SK-N-SH treated with all-trans-retinoic acid at 6 μM for 48 hours (cell line): Measurements from ENCODE around the gene ZNF177.

ENCODE experiments used
- ATAC-seq: fragments of 200-7000 bp; cut with Tn5 transposase; 3 replicates; pipeline ENCODE4 v1.9.1; 2020; ENCODE audit warnings: mild to moderate bottlenecking, moderate library complexity
- BACH2 ChIP-seq: fragments of 250-450 bp; sonication (Bioruptor Pico); IDR thresholded peaks from 2 replicates; pipeline ENCODE4 v1.9.0; 2021; ENCODE audit warnings: mild to moderate bottlenecking, borderline replicate concordance
- CREB5 ChIP-seq: fragments of 250-450 bp; sonication (Bioruptor Pico); IDR thresholded peaks from 2 replicates; pipeline ENCODE4 v1.5.1; 2020; ENCODE audit warnings: low read depth, mild to moderate bottlenecking, moderate library complexity
- CSDC2 ChIP-seq: fragments of 250-450 bp; sonication (Bioruptor Pico); IDR thresholded peaks from 2 replicates; pipeline ENCODE4 v1.5.0; 2020; ENCODE audit warnings: mild to moderate bottlenecking, moderate library complexity
- CSRNP3 ChIP-seq: fragments of 250-450 bp; sonication (Bioruptor Pico); IDR thresholded peaks from 2 replicates; pipeline ENCODE4 v1.5.1; 2021; ENCODE audit warnings: mild to moderate bottlenecking, moderate library complexity
- ESRRG ChIP-seq: fragments of 250-450 bp; sonication (Bioruptor Pico); IDR thresholded peaks from 2 replicates; pipeline ENCODE4 v1.6.1; 2021; ENCODE audit warnings: mild to moderate bottlenecking
- GLIS3 ChIP-seq: fragments of 250-450 bp; sonication (Bioruptor Pico); IDR thresholded peaks from 2 replicates; pipeline ENCODE4 v1.5.0; 2020; ENCODE audit warnings: mild to moderate bottlenecking, moderate library complexity
- ISL1 ChIP-seq: fragments of 250-450 bp; sonication (Bioruptor Pico); IDR thresholded peaks from 2 replicates; pipeline ENCODE4 v2.1.2; 2022; ENCODE audit warnings: mild to moderate bottlenecking, moderate library complexity
- PATZ1 ChIP-seq: fragments of 250-450 bp; sonication (Bioruptor Pico); IDR thresholded peaks from 2 replicates; pipeline ENCODE4 v1.8.0; 2020; ENCODE audit warnings: mild to moderate bottlenecking, moderate library complexity, borderline replicate concordance
- POU6F1 ChIP-seq: fragments of 250-450 bp; sonication (Bioruptor Pico); IDR thresholded peaks from 2 replicates; pipeline ENCODE4 v1.8.0; 2021; ENCODE audit warnings: low read depth, mild to moderate bottlenecking, moderate library complexity, borderline replicate concordance
- PPARA ChIP-seq: fragments of 250-450 bp; sonication (Bioruptor Pico); IDR thresholded peaks from 2 replicates; pipeline ENCODE4 v1.5.0; 2020; ENCODE audit warnings: mild to moderate bottlenecking, borderline replicate concordance
- RARB ChIP-seq: fragments of 250-450 bp; sonication (Bioruptor Pico); IDR thresholded peaks from 2 replicates; pipeline ENCODE4 v1.8.0; 2021; ENCODE audit warnings: mild to moderate bottlenecking, moderate library complexity
- SNAI2 ChIP-seq: fragments of 250-450 bp; sonication (Bioruptor Pico); IDR thresholded peaks from 2 replicates; pipeline ENCODE4 v1.5.0; 2020; ENCODE audit warnings: mild to moderate bottlenecking, moderate library complexity
- TCF4 ChIP-seq: fragments of 250-450 bp; sonication (Bioruptor Pico); IDR thresholded peaks from 2 replicates; pipeline ENCODE4 v1.8.0; 2021; ENCODE audit warnings: mild to moderate bottlenecking, moderate library complexity, borderline replicate concordance
- TSHZ2 ChIP-seq: fragments of 250-450 bp; sonication (Bioruptor Pico); IDR thresholded peaks from 2 replicates; pipeline ENCODE4 v1.5.0; 2020; ENCODE audit warnings: mild to moderate bottlenecking, moderate library complexity
- ZC3H10 ChIP-seq: fragments of 250-450 bp; sonication (Bioruptor Pico); IDR thresholded peaks from 2 replicates; pipeline ENCODE4 v1.5.1; 2021; ENCODE audit warnings: mild to moderate bottlenecking, moderate library complexity
- ZFP3 ChIP-seq: fragments of 250-450 bp; sonication (Bioruptor Pico); IDR thresholded peaks from 2 replicates; pipeline ENCODE4 v1.5.0; 2020; ENCODE audit warnings: mild to moderate bottlenecking, moderate library complexity
- ZFP30 ChIP-seq: fragments of 450-650 bp; formaldehyde crosslinking; IDR thresholded peaks from 2 replicates; pipeline ENCODE4 v1.5.0; 2022; ENCODE audit warnings: mild to moderate bottlenecking, moderate library complexity
- ZNF565 ChIP-seq: fragments of 450-650 bp; formaldehyde crosslinking; conservative IDR thresholded peaks from 2 replicates; pipeline ENCODE4 v1.5.0; 2020; ENCODE audit warnings: low read depth, mild to moderate bottlenecking, moderate library complexity
- ZNF70 ChIP-seq: fragments of 450-650 bp; formaldehyde crosslinking; IDR thresholded peaks from 2 replicates; pipeline ENCODE4 v1.5.0; 2020; ENCODE audit warnings: mild to moderate bottlenecking, moderate library complexity
- ZNF8 ChIP-seq: fragments of 450-650 bp; formaldehyde crosslinking; IDR thresholded peaks from 2 replicates; pipeline ENCODE4 v1.5.0; 2020; ENCODE audit warnings: mild to moderate bottlenecking, moderate library complexity

The ZNF177 gene

GRCh38 chr19:9324584-9324962, 38.2 kb upstream of the ZNF177 start:
- no peak for ATAC-seq
- no peak for TF ChIP-seq ZNF8
- TF ChIP-seq TSHZ2 (CRISPR knock-in tag), result no peak
- TF ChIP-seq RARB (CRISPR knock-in tag), result no peak
- TF ChIP-seq ZFP30, result no peak
- TF ChIP-seq ISL1 (CRISPR knock-in tag), result no peak
- no peak for TF ChIP-seq ZNF70 (CRISPR knock-in tag)
- no peak for TF ChIP-seq TCF4 (CRISPR knock-in tag)
- TF ChIP-seq ZC3H10 (CRISPR knock-in tag), result no peak
- TF ChIP-seq PPARA (CRISPR knock-in tag), result no peak
- TF ChIP-seq BACH2 (CRISPR knock-in tag), result no peak
- TF ChIP-seq POU6F1, result no peak
- no peak for TF ChIP-seq SNAI2 (CRISPR knock-in tag)
- TF ChIP-seq GLIS3 (CRISPR knock-in tag), result no peak
- no peak for TF ChIP-seq CSRNP3 (CRISPR knock-in tag)
- no peak for TF ChIP-seq ZNF565 (CRISPR knock-in tag)
- no peak for TF ChIP-seq PATZ1 (CRISPR knock-in tag)
- TF ChIP-seq ZFP3 (CRISPR knock-in tag), result no peak
- TF ChIP-seq CREB5 (CRISPR knock-in tag), result no peak

- TF ChIP-seq CSDC2 (CRISPR knock-in tag) (no peak), PPARA (CRISPR knock-in tag) (no peak), GLIS3 (CRISPR knock-in tag) (no peak), ISL1 (CRISPR knock-in tag) (no peak), TCF4 (CRISPR knock-in tag) (no peak), PATZ1 (CRISPR knock-in tag) (no peak), ESRRG (CRISPR knock-in tag) (no peak), ZFP3 (CRISPR knock-in tag) (no peak), ZNF70 (CRISPR knock-in tag) (no peak), SNAI2 (CRISPR knock-in tag) (no peak), CSRNP3 (CRISPR knock-in tag) (no peak)
- no peak for ATAC-seq
These were observed 32.8 kb upstream of the ZNF177 start for GRCh38 chr19:9329999-9330398.
